HUES64 (cell line): ENCODE measurements around the gene PTPN22.

ENCODE experiments used
- H3K27ac ChIP-seq: 2 replicates; pipeline ENCODE4 v1.7.0; 2013; ENCODE audit warnings: low read depth, low read length, inconsistent platforms
- H3K27me3 ChIP-seq: 2 replicates; pipeline ENCODE4 v1.6.1; 2013; ENCODE audit warnings: mild to moderate bottlenecking, low read length; ENCODE audit not compliant: insufficient read depth
- H3K36me3 ChIP-seq: 2 replicates; pipeline ENCODE4 v1.6.1; 2013; ENCODE audit warnings: mild to moderate bottlenecking, low read length; ENCODE audit not compliant: insufficient read depth
- H3K4me1 ChIP-seq: 2 replicates; pipeline ENCODE4 v1.6.1; 2013; ENCODE audit warnings: mild to moderate bottlenecking, low read length, moderate library complexity; ENCODE audit not compliant: insufficient read depth
- H3K4me3 ChIP-seq: 2 replicates; pipeline ENCODE4 v1.5.1; 2013; ENCODE audit warnings: mild to moderate bottlenecking, low read length, moderate library complexity
- H3K9ac ChIP-seq: 2 replicates; pipeline ENCODE4 v1.6.1; 2013; ENCODE audit warnings: mild to moderate bottlenecking, low read depth, low read length
- H3K9me3 ChIP-seq: 2 replicates; pipeline ENCODE4 v1.6.1; 2013; ENCODE audit warnings: low read depth, low read length; ENCODE audit not compliant: insufficient read depth
- WGBS: fragments of 150-250, 120-280 bp; methylation state at CpG from one replicate; pipeline ENCODE4 v1.1.7; 2013; ENCODE audit warnings: missing lambda C conversion rate; 5-methylcytosine and 5-hydroxymethylcytosine counted together

The PTPN22 gene

GRCh38 chr1:113886417-113887401 lies 15.2 kb upstream of the PTPN22 start:
- Histone ChIP-seq H3K27ac (no peak overlapping the region), H3K9me3 (no peaks in the 10 kb centered on the region), H3K36me3 (no peaks in the 10 kb centered on the region), H3K4me3 (no peak overlapping the region), H3K9ac (no peak overlapping the region), H3K4me1 (no peaks in the 10 kb centered on the region), H3K27me3 (no peaks in the 10 kb centered on the region)
- WGBS, result 94% methylated on average over 16 of the region's 17 CpGs

- H3K27ac ChIP-seq, result no peak overlapping the region
- no peaks in the 10 kb centered on the region for H3K9me3 ChIP-seq
- 90% methylated on average over 2 of the region's 2 CpGs for WGBS
- H3K36me3 ChIP-seq, result no peaks in the 10 kb centered on the region
- H3K4me1 ChIP-seq, result no peaks in the 10 kb centered on the region
- H3K27me3 ChIP-seq, result no peaks in the 10 kb centered on the region
- no peak overlapping the region for H3K4me3 ChIP-seq
- H3K9ac ChIP-seq, result no peak overlapping the region
Observed at GRCh38 chr1:113881661-113882060, 10.1 kb upstream of the PTPN22 start.

DNA sequence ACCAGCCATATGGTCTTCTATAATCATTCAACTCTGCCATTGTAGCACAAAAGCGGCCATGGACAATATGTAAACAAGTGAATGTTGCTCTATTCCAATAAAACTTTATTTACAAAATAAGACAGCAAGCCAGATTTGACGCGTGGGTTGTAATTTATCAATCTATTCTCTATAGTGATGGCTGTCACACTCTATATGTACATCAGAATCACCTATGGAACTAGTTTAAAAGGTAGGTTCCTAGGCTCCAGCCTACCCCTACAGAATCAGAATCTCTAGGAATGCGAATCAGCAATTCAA lies 8.2 kb upstream of the PTPN22 start:
- 96% methylated on average over 2 of the region's 4 CpGs for WGBS
- Histone ChIP-seq H3K9ac (no peak overlapping the region), H3K4me1 (no peaks in the 10 kb centered on the region), H3K36me3 (no peaks in the 10 kb centered on the region), H3K27ac (no peak overlapping the region), H3K9me3 (no peaks in the 10 kb centered on the region), H3K27me3 (no peaks in the 10 kb centered on the region), H3K4me3 (no peak overlapping the region)

- no peak overlapping the region for H3K9ac ChIP-seq
- 94% methylated on average over 5 of the region's 5 CpGs for WGBS
- no peak overlapping the region for H3K4me3 ChIP-seq
- H3K36me3 ChIP-seq, result no peaks in the 10 kb centered on the region
- no peak overlapping the region for H3K27ac ChIP-seq
- no peaks in the 10 kb centered on the region for H3K4me1 ChIP-seq
- H3K9me3 ChIP-seq, result no peaks in the 10 kb centered on the region
- no peaks in the 10 kb centered on the region for H3K27me3 ChIP-seq
Observed at GRCh38 chr1:113876176-113876575, 4.7 kb upstream of the PTPN22 start.

DNA sequence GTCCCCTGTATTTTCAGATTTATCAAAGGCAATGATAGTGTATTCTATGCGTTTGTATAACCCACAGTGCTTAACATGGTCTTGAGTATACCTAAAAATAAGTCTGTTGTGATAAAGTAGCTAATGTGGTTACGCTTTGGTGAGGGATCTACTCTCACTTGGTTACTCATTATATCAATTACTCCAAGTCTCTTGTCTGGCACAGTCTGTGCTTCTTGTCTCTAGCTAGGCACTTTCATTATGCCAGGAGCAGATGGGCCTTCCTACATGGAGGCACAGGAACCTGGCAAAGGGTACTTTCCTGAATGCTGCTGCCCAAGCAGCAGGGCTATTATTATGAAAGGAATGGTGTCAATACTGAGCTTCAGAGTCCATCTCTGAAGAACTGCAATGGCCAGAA lies 4.2 kb upstream of the PTPN22 start:
- Histone ChIP-seq H3K4me1 (no peaks in the 10 kb centered on the region), H3K4me3 (no peak overlapping the region), H3K27ac (no peak overlapping the region), H3K9ac (no peak overlapping the region), H3K27me3 (no peaks in the 10 kb centered on the region), H3K9me3 (no peaks in the 10 kb centered on the region), H3K36me3 (no peaks in the 10 kb centered on the region)
- 95% methylated on average over 2 of the region's 2 CpGs for WGBS

DNA sequence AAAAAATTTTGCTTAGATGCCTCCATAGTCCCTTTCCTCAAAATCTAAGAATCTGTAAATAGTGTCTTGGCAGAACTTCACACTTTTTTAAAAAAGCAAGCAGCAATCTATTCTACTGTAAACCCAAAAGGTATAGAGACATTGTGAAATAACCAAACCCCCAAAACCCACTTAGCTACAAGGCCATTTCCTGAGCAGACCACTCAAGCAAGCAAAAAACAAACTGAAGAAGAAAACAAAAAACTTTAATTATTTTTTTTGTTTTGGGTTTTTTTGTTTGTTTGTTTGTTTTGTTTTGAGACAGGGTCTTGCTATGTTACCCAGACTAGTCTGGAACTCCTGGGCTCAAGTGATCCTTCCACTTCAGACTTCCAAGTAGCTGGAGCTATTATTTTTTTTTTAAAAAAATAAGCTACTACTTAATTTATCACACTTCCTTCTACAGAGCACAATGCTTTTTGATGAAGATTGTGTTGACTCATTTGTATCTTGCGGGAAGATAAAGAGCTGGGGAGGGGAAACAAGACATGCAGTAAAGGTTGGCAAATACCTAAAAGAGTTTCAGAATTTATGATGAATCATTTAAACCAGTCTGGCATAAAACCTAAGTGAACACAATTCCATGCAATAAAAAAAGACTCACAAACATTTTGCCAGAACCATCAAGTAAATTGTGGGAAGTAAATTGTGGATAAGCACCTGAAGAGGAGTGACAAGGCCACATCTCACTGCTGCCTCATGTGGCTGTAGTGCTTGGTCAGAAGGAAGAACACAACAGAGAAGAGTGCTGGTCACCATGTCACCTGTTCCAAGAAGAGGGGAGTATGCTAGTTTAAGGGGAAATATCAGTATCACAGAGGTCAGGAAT lies 2.7 kb upstream of the PTPN22 start:
- Histone ChIP-seq H3K27ac (no peak overlapping the region), H3K9ac (no peak overlapping the region), H3K36me3 (no peaks in the 10 kb centered on the region), H3K27me3 (no peaks in the 10 kb centered on the region), H3K4me1 (no peaks in the 10 kb centered on the region), H3K4me3 (no peak overlapping the region), H3K9me3 (no peaks in the 10 kb centered on the region)
- WGBS, result 83% methylated on average over 1 of the region's 1 CpG

- Histone ChIP-seq H3K27me3 (no peaks in the 10 kb centered on the region), H3K9ac (no peak overlapping the region), H3K27ac (no peak overlapping the region), H3K36me3 (no peaks in the 10 kb centered on the region), H3K4me1 (no peaks in the 10 kb centered on the region), H3K9me3 (no peaks in the 10 kb centered on the region), H3K4me3 (no peak overlapping the region)
Observed at GRCh38 chr1:113872219-113872935, 865 bp upstream of the PTPN22 start.

DNA sequence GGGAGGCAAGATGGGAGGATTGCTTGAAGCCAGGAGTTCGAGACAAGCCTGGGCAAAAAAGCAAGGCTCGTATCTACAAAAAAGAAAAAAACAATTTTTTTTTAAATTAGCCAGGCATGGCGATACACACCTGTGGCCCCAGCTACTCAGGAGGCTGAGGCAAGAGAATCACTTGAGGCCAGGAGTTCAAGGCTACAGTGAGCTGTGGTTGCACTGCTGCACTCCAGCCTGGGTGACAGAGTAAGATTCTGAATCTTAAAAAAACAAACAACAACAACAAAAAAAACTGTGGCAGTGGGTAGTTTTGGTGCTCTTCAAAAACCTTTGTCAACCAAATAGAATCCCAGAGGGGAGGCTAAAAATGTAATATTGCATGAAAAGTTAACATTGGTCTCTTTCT lies 734 bp downstream of the PTPN22 start:
- Histone ChIP-seq H3K27ac (no peak overlapping the region), H3K4me3 (no peak overlapping the region), H3K9me3 (no peaks in the 10 kb centered on the region), H3K4me1 (no peaks in the 10 kb centered on the region), H3K9ac (no peak overlapping the region), H3K36me3 (no peaks in the 10 kb centered on the region), H3K27me3 (no peaks in the 10 kb centered on the region)
- 95% methylated on average over 3 of the region's 3 CpGs for WGBS

DNA sequence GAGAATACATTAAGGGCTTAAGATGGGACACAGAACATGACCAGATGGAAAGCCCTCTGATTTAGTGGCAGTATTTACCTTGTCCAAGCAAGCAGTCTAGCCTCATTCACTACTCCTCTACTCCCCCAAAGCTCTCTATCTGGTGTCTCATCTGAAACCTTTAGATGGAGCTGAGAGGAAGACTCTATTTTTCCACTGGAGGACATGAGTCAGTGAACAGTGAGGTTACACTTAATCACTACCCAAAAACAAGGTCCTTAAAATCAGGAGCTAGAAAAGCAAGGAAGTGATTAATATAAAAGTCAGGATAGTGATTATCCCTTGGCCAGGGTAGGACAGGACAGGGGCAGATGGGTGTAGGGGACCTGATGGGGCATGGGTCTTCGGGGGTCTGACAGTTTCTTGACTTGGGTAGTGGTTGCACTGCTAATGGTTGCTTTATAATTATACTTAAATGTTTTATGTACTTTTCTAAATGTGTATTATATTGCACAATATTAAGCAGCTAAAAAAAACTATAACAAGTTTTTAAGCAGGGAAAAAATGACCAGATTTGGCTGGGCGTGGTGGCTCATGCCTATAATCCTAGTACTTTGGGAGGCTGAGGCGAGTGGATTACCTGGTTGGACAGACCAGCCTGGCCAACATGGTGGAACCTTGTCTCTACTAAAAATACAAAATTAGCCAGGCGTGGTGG lies 3.0 kb downstream of the PTPN22 start:
- H3K27me3 ChIP-seq, result no peaks in the 10 kb centered on the region
- H3K4me1 ChIP-seq, result no peaks in the 10 kb centered on the region
- 98% methylated on average over 4 of the region's 4 CpGs for WGBS
- H3K9ac ChIP-seq, result no peak overlapping the region
- H3K36me3 ChIP-seq, result no peaks in the 10 kb centered on the region
- H3K9me3 ChIP-seq, result no peaks in the 10 kb centered on the region
- no peak overlapping the region for H3K27ac ChIP-seq
- H3K4me3 ChIP-seq, result no peak overlapping the region

GRCh38 chr1:113861641-113862040 lies 9.9 kb downstream of the PTPN22 start:
- Histone ChIP-seq H3K9me3 (no peaks in the 10 kb centered on the region), H3K4me1 (no peaks in the 10 kb centered on the region), H3K27ac (no peak overlapping the region), H3K36me3 (no peaks in the 10 kb centered on the region), H3K4me3 (no peak overlapping the region), H3K27me3 (no peaks in the 10 kb centered on the region), H3K9ac (no peak overlapping the region)
- WGBS, result 93% methylated on average over 4 of the region's 5 CpGs
